Neuronal stem cell (in vitro differentiated cells): ENCODE results near the gene AFAP1L2.
A peak's percentile ranks its signal among the peaks of the same experiment; 100 is the strongest.
"Not testable (repeated sequence)": the region's sequence is repeated elsewhere in the genome, so short reads cannot be mapped to it uniquely, and the experiment has no call there.

Source experiments
- DNase-seq: peaks from one replicate; pipeline ENCODE4 v3.0.0-alpha.2; 2013; ENCODE audit warnings: low spot score
- H2AFZ ChIP-seq: one replicate; pipeline ENCODE4 v1.6.1; 2013; ENCODE audit warnings: mild to moderate bottlenecking, low read length, inconsistent platforms
- H2AK5ac ChIP-seq: 2 replicates; pipeline ENCODE4 v1.6.1; 2013; ENCODE audit warnings: low read depth, mild to moderate bottlenecking, inconsistent platforms, low read length, moderate library complexity, mixed read lengths
- H2BK120ac ChIP-seq: 2 replicates; pipeline ENCODE4 v1.6.1; 2013; ENCODE audit warnings: low read depth, mild to moderate bottlenecking, inconsistent platforms, low read length, moderate library complexity, mixed read lengths
- H2BK12ac ChIP-seq: one replicate; pipeline ENCODE4 v1.6.1; 2013; ENCODE audit warnings: low read length, inconsistent platforms
- H2BK15ac ChIP-seq: 2 replicates; pipeline ENCODE4 v1.6.1; 2013; ENCODE audit warnings: mild to moderate bottlenecking, low read length, inconsistent platforms, mixed read lengths
- H2BK5ac ChIP-seq: one replicate; pipeline ENCODE4 v1.6.1; 2013; ENCODE audit warnings: inconsistent platforms, mild to moderate bottlenecking, low read length, moderate library complexity
- H3K14ac ChIP-seq: one replicate; pipeline ENCODE4 v1.6.1; 2013; ENCODE audit warnings: low read length, inconsistent platforms
- H3K18ac ChIP-seq: 2 replicates; pipeline ENCODE4 v1.6.1; 2013; ENCODE audit warnings: low read length, inconsistent platforms
- H3K23ac ChIP-seq: 2 replicates; pipeline ENCODE4 v1.6.1; 2013; ENCODE audit warnings: low read depth, mild to moderate bottlenecking, mixed read lengths, low read length, inconsistent platforms; ENCODE audit not compliant: poor library complexity
- H3K27ac ChIP-seq: replicated peaks from 3 replicates; pipeline ENCODE4 v1.5.1; 2013; ENCODE audit warnings: low read length, inconsistent platforms
- H3K27me3 ChIP-seq, 3 experiments: 2 replicates each; pipeline ENCODE4 v1.6.1; 2013; ENCODE audit warnings: low read length in 3 of 3, mild to moderate bottlenecking in 2 of 3, inconsistent platforms in 1 of 3, low read depth in 1 of 3, mixed read lengths in 1 of 3, moderate library complexity in 1 of 3; ENCODE audit not compliant: control insufficient read depth in 3 of 3, insufficient read depth in 3 of 3
- H3K36me3 ChIP-seq, 2 donors: replicated peaks in 1 of 2; 2 replicates each; pipeline ENCODE4 v1.6.1; 2013; ENCODE audit warnings: low read length in 2 of 2; ENCODE audit not compliant: control insufficient read depth in 2 of 2, insufficient read depth in 2 of 2
- H3K4ac ChIP-seq: 2 replicates; pipeline ENCODE4 v1.6.1; 2013; ENCODE audit warnings: inconsistent platforms, mild to moderate bottlenecking, low read length, moderate library complexity
- H3K4me1 ChIP-seq, 2 donors: 1 replicate in 1 of 2; 2 replicates in 1 of 2; pipeline ENCODE4 v1.6.1; 2013; ENCODE audit warnings: low read length in 2 of 2, low read depth in 1 of 2; ENCODE audit not compliant: control insufficient read depth in 2 of 2, insufficient read depth in 1 of 2
- H3K4me2 ChIP-seq: one replicate; pipeline ENCODE4 v1.6.1; 2013; ENCODE audit warnings: mild to moderate bottlenecking, low read length, inconsistent platforms; ENCODE audit not compliant: insufficient read depth, poor library complexity, severe bottlenecking
- H3K4me3 ChIP-seq, 2 donors: 2 replicates each; pipeline ENCODE4 v1.5.1; 2013; ENCODE audit warnings: low read length in 2 of 2, mild to moderate bottlenecking in 2 of 2, inconsistent platforms in 1 of 2, moderate library complexity in 1 of 2
- H3K79me1 ChIP-seq: one replicate; pipeline ENCODE4 v1.6.1; 2013; ENCODE audit warnings: low read depth, mild to moderate bottlenecking, inconsistent platforms, low read length, moderate library complexity
- H3K9ac ChIP-seq: one replicate; pipeline ENCODE4 v1.6.1; 2013; ENCODE audit warnings: mild to moderate bottlenecking, low read depth, low read length, inconsistent platforms; ENCODE audit not compliant: poor library complexity
- H3K9me3 ChIP-seq, 2 donors: replicated peaks in 1 of 2; 2 replicates each; pipeline versions ENCODE3 to v1.6.1; 2013; ENCODE audit warnings: low read length in 2 of 2, mild to moderate bottlenecking in 2 of 2, inconsistent platforms in 1 of 2, low read depth in 1 of 2, mixed read lengths in 1 of 2, moderate library complexity in 1 of 2; ENCODE audit not compliant: control insufficient read depth in 2 of 2, insufficient read depth in 1 of 2
- H4K8ac ChIP-seq: one replicate; pipeline ENCODE4 v1.6.1; 2013; ENCODE audit warnings: low read depth, mild to moderate bottlenecking, inconsistent platforms, low read length, moderate library complexity
- H4K91ac ChIP-seq: one replicate; pipeline ENCODE4 v1.6.1; 2013; ENCODE audit warnings: low read length, low read depth, mild to moderate bottlenecking, inconsistent platforms; ENCODE audit not compliant: poor library complexity
- WGBS, 2 donors: extraction: QIAGEN DNeasy Blood & Tissue Kit; methylation state at CpG; one replicate each; pipeline ENCODE4 v1.1.7; 2013; ENCODE audit warnings: missing lambda C conversion rate in 2 of 2, mixed read lengths in 1 of 2; ENCODE audit not compliant: insufficient read length in 2 of 2, insufficient replicate concordance in 1 of 2; ENCODE audit errors: extremely low coverage in 2 of 2; 5-methylcytosine and 5-hydroxymethylcytosine counted together

The AFAP1L2 gene

DNA sequence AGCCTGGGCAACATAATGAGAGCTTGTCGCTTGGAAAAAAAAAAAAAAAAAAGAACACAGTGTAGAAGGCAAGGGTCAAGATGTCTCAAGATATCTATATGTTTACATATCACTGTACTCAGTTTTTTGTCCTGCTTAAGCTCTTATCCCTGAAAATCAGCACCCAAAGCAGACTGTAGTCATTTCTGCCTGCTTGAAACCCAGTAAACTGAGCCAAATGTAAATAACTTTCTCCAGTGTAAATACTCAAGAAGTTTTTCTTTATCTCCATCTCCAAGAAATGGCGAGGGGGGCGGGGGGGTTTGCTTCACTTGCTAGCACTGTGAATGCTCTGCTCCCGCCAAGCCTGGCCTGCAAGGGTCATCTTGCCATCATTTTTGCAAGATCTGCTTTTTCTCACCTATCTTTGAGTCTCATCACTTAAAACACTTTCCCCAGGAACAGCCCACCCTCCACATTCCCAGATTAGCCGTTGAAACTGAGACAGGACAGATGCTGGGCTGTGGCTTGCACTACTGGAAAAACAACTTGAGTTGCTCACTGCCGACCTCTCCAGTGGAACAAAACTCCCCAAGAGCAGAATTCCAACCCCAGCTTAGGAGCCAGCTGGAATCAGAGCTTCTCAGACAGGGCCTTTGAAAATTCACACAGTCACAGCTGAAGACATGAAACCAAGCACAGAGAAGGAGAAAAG, 54.6 kb downstream of the AFAP1L2 start:
- Histone ChIP-seq H2BK5ac (peak overlapping the region; percentile 59), H3K79me1 (no peaks in the 10 kb centered on the region), H4K8ac (no peak overlapping the region), H3K27ac (peak overlapping the region; percentile 88), H2BK15ac (no peak overlapping the region), H2AK5ac (no peak overlapping the region), H3K9ac (no peak overlapping the region), H3K4me1 (peaks cover 22% of the 10 kb centered on the region in 2 donors), H3K23ac (no peak overlapping the region), H3K4me3 (no peak overlapping the region), H2BK12ac (peak overlapping the region; percentile 23), H2BK120ac (no peak overlapping the region), H4K91ac (no peak overlapping the region), H3K4me2 (no peak overlapping the region), H3K27me3 (no peaks in the 10 kb centered on the region), H3K36me3 (no peaks in the 10 kb centered on the region), H2AFZ (no peak overlapping the region), H3K9me3 (peaks cover 0 to 3% of the 10 kb centered on the region in 2 donors), H3K14ac (no peak overlapping the region), H3K18ac (peak overlapping the region; percentile 9), H3K4ac (no peak overlapping the region)
- no peak for DNase-seq
- WGBS, 2 donors = no CpG with 5 or more reads among the region's 6 CpGs

- not testable (repeated sequence) for H2AFZ ChIP-seq, DNase-seq, H3K27me3 ChIP-seq, H4K91ac ChIP-seq, H3K36me3 ChIP-seq, H4K8ac ChIP-seq, H3K4ac ChIP-seq, H3K79me1 ChIP-seq, H3K27ac ChIP-seq, H2BK5ac ChIP-seq, H3K9me3 ChIP-seq, H3K4me2 ChIP-seq, H2AK5ac ChIP-seq, H3K18ac ChIP-seq, H3K9ac ChIP-seq, H2BK120ac ChIP-seq, H3K23ac ChIP-seq, H2BK12ac ChIP-seq, H2BK15ac ChIP-seq, H3K14ac ChIP-seq, H3K4me3 ChIP-seq
- WGBS, 2 donors = no CpG with 5 or more reads among the region's 7 CpGs
- peaks cover 23 to 26% of the 10 kb centered on the region in 2 donors for H3K4me1 ChIP-seq
Measured at GRCh38 chr10:114349071-114349470, 55.2 kb downstream of the AFAP1L2 start.

GRCh38 chr10:114347791-114348190, 56.5 kb downstream of the AFAP1L2 start:
- Histone ChIP-seq H4K91ac (no peak overlapping the region), H3K27me3 (no peaks in the 10 kb centered on the region), H3K4me2 (no peak overlapping the region), H3K4ac (no peak overlapping the region), H2BK15ac (no peak overlapping the region), H3K79me1 (peaks cover 2% of the 10 kb centered on the region), H3K23ac (no peak overlapping the region), H2BK120ac (no peak overlapping the region), H3K18ac (no peak overlapping the region), H2BK12ac (no peak overlapping the region), H2AFZ (no peak overlapping the region), H3K4me3 (no peak overlapping the region), H3K27ac (no peak overlapping the region), H3K36me3 (no peaks in the 10 kb centered on the region), H3K9ac (no peak overlapping the region), H4K8ac (no peak overlapping the region), H3K4me1 (peaks cover 29 to 33% of the 10 kb centered on the region in 2 donors), H3K9me3 (peaks cover 0 to under 1% of the 10 kb centered on the region in 2 donors), H3K14ac (no peak overlapping the region), H2BK5ac (no peak overlapping the region), H2AK5ac (no peak overlapping the region)
- no CpG with 5 or more reads among the region's 2 CpGs for WGBS, 2 donors
- DNase-seq = no peak

- no peaks in the 10 kb centered on the region for H3K36me3 ChIP-seq
- no peak overlapping the region for H2AK5ac ChIP-seq
- H3K79me1 ChIP-seq = peaks cover 2% of the 10 kb centered on the region
- no peak overlapping the region for H3K4me2 ChIP-seq
- no peak overlapping the region for H3K27ac ChIP-seq
- H2BK120ac ChIP-seq = no peak overlapping the region
- no peak overlapping the region for H3K14ac ChIP-seq
- H2AFZ ChIP-seq = no peak overlapping the region
- H3K9me3 ChIP-seq = no peaks in the 10 kb centered on the region
- H4K8ac ChIP-seq = no peak overlapping the region
- H3K18ac ChIP-seq = no peak overlapping the region
- H2BK12ac ChIP-seq = no peak overlapping the region
- H4K91ac ChIP-seq = no peak overlapping the region
- WGBS, 2 donors = no CpG with 5 or more reads among the region's 3 CpGs
- H2BK15ac ChIP-seq = no peak overlapping the region
- H3K27me3 ChIP-seq = no peaks in the 10 kb centered on the region
- H3K4me1 ChIP-seq = peaks cover 29 to 31% of the 10 kb centered on the region in 2 donors
- H3K4me3 ChIP-seq = no peak overlapping the region
- no peak overlapping the region for H3K4ac ChIP-seq
- no peak overlapping the region for H3K23ac ChIP-seq
- no peak overlapping the region for H2BK5ac ChIP-seq
- no peak overlapping the region for H3K9ac ChIP-seq
- no peak for DNase-seq
Measured at GRCh38 chr10:114347241-114347640, 57.1 kb downstream of the AFAP1L2 start.
